NCI-H2171 (cell line): ENCODE results near the gene RNF149.
"Not testable (repeated sequence)": the region's sequence is repeated elsewhere in the genome, so short reads cannot be mapped to it uniquely, and the experiment has no call there.

ENCODE experiments used
- DNase-seq: peaks from one replicate; lab custom pipeline; 2025; lab: John Stamatoyannopoulos, UW

The RNF149 gene

DNA sequence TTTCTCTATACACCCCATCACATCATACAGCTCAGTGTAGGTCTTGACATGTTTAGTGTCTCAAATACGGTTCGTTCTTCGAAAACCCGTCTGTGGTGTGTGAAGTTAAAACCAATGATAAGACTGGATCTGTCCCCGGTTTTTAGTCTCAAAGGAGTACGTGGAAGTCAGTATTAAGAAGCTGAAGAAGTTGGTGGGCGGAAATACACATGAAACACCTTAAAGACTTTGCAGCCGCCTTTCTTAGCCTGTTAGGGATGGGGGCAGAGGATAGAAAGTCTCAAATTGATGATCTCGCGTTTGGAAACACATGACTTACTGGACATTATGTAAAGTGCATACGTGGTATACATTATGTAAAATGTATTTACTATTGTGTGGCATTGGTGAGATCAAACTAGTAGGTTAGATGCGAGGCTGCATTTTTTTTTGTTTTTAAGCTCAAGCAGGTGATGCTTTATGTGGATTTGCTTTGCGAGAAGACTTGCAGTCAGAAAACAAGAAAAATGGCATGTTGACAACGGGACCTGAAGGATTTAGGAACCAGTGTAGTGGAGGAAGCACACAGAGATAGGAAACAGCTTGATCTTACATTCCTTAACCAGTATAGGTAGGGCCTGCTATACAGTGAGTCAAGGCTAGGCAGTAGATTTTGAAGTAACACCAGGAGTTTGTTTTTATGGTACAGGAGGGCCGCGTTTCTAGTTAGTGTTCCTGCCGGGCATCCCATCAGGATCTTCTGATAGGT, 54.6 kb downstream of the RNF149 start:
- no peak for DNase-seq

DNA sequence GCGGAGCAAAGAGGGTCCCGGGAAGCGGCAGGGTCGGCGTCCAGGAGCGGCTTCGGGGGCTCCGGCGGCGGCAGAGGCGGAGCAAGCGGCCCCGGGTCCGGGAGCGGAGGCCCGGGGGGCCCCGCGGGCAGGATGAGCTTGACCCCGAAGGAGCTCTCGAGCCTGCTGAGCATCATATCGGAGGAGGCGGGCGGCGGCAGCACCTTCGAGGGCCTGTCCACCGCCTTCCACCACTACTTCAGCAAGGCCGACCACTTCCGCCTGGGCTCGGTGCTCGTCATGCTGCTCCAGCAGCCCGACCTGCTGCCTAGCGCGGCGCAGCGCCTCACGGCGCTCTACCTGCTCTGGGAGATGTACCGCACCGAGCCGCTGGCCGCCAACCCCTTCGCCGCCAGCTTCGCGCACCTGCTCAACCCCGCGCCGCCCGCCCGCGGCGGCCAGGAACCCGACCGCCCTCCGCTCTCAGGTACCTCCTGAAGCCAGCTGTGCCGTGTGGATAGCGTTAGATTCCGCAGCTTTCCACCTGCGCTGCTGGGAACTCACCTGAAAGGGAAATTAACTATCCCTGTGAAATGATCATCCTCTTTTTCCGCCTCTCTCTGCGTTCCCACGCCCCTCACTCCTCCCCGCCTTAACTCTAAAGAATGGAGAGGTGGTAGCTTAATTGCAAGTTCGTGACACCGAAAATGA, 55.3 kb downstream of the RNF149 start:
- DNase-seq, result peak; percentile 62

DNA sequence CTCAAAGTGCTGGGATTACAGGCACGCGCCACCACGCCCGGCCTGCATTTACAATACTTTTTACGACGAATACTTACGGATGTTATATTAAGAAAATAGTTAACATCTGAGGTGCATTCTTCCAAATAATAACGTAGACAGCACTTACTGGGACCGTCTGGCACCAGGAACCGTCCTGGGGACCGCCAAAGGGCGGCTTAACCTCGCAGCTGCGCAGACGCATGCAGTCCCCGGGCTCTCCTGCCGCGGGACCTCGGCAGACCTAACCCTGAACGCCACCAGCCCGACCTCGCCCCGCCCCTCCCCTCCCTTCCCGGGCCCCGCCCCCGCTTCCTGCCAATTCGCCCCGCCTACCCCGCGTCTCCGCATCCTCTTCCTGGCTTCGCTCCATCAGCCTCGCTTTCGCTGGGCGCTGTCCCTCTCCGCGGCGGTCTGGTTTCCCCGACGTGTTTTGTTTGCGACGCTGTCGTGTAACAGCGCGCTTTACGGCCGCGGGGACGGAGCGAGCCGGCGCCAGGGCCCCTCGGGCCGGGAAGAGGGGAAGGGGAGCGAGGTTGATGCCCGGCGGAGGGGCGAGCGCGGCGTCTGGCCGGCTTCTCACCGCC, 56.0 kb downstream of the RNF149 start, which contains the start of gene CNOT11:
Gene CNOT11 (plus strand): TSS at position 479 of the 605 bp plus-strand sequence. CDS start 79 bp downstream, at position 558.
- DNase-seq, result peak; percentile 99

DNA sequence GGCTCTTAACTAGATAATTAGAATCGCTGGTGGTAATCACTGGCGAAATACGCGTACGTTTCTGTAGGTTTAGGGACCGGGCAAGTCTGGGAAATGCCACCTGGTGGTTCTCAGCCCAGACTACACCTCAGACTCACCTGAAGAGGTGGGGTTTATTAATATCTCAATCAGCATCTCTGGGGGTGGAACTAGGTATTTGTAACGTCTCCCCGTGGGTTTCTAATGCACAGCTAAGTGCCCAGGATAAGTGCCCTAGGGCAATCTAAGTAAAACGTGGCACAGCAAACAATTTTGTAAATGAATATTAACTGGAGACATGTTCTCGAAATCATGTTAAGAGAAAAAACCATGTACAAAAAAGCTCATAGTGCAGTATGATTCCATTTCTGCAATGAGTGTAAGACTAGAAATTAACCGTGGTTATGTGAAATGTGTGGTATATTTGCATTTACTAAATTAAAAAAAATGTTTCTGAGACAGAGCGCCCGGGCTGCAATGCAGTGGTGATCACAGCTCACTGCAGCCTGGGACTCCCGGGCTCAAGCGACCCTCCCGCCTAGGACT, 56.6 kb downstream of the RNF149 start:
- DNase-seq, result peak; percentile 76

DNA sequence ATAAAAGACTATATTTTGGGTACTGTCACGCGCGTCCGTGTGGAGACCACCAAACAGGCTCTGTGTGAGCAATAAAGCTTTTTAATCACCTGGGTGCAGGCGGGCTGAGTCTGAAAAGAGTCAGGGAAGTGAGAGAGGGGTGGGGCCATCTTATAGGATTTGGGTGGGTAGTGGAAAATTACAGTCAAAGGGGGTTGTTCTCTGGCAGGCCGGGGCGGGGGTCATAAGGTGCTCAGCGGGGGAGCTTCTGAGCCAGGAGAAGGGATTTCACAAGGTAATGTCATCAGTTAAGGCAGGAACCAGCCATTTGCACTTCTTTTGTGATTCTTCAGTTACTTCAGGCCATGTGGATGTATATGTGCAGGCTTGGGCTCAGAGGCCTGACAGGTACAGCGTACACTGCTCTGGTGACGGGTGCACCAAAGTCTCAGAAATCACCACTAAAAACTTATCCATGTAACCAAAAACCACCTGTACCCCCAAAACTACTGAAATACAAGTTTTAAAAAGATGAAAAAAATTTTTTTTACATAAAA, 57.2 kb downstream of the RNF149 start:
- DNase-seq, result not testable (repeated sequence)

DNA sequence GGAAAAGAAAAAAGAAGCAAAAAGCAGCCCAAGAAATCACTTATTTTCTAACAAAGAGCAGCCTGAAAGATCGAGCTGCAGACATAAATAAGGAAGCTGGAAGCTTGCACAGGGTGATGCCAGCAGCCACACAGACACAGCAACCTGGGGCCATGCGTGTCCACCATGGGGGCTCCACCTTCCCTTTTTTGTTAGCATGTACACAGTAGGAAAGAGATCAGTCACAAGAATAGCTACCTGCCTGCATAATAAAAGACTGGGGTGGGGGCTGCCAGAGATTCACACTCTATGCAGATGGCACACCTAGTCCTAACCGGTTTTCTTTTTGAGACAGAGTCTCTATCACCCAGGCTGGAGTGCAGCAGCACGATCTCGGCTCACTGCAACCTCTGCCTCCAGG, 58.7 kb downstream of the RNF149 start:
- DNase-seq, result no peak

DNA sequence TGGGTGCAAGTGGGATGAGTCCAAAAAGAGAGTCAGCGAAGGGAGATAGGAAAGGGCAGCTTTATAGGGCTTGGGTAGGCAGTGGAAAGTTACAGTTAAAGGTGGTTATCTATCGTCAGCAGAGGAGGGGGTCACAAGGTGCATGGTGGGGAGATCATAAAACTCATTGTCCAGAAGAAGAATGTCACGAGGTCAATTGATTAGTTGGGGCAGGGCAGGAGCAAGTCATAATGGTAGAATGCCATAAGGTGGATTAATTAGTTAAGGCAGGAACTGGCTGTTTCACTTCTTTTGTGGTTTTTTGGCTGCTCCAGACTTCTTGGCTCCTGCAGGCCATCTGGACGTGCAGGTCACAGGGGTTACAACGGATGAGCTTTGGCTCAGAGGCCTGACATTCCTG, 59.7 kb downstream of the RNF149 start:
- DNase-seq, result not testable (repeated sequence)

DNA sequence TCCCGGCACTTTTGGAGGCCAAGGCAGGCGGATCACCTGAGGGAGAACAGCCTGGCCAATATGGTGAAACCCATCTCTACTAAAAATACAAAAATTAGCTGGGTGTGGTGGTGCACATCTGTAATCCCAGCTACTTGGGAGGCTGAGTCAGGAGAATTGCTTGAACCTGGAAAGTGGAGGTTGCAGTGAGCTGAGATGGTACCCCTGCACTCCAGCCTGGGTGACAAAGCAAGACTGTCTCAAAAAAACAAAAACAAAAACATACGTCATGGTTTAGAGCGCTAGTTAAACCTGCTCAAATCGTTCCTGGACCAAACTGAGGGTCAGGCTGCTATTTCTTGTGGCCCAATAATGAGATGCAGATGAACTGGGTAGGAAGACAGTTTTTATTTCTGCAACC, 63.0 kb downstream of the RNF149 start:
- DNase-seq, result not testable (repeated sequence)

DNA sequence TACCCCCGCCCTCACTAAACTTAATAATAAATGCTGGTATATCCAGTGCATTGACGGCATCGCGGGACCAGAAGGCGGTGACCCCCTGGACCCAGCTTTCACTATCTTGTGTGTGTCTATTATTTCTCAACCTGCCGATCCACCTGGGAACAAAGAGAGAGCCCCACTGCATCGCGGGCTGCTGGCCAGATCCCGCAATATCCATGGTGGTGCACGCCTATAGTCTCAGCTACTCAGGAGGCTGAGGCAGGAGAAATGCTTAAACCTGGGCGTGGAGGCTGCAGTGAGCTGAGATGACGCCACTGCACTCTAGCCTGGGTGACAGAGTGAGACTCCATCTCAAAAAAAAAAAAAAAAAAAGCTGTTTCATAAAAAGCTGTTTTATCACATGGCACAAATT, 63.6 kb downstream of the RNF149 start:
- DNase-seq, result not testable (repeated sequence)

DNA sequence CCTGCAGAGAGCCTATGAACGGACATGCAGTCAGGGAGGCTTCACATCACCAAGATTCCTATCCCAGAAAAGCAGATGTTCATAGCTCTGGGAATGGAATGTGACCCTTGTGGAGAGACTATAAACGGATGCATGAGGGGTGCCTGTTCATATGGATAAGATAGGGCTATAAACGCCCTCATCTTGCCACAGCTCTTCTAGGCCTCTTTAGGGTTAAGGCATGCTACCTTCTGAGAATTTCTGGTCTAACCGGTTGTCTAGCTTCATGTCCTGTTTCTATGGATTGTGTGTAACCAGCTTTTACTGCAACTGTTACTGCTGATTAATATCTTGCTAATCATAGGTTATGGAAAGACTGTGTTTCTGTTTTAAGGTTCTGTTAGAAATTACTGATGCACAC, 64.1 kb downstream of the RNF149 start:
- DNase-seq, result not testable (repeated sequence)

DNA sequence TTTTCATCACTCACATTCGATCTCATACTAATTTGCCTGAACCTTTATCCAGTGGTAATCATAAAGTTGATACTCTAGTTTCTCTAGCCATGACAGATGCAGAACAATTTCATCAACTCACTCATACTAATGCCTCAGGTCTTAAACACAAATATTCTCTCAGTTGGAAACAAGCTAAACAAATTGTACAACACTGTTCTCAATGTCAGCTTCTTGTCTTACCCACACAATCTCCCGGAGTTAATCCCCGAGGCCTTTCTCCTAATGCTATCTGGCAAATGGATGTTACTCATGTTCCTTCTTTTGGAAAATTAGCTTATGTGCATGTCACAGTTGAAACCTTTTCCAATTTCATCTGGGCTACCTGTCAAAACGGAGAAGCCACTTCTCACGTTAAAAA, 67.3 kb downstream of the RNF149 start:
- DNase-seq, result no peak

DNA sequence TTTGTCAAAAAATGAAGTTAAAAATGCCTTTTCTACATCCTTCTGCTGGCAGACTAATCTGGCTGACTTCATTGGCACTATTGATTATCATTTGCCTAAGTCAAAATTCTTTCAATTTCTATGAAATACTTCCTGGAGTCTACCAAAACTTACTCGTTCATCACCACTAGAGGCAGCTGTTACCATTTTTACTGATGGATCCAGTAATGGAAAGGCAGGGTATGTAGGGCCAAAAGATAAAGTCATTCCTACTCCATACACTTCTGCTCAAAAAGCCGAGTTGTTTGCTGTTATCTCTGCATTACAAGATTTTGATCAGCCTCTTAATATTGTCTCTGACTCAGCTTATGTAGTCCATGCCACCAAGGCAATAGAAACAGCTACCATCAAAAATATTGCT, 67.8 kb downstream of the RNF149 start:
- DNase-seq, result not testable (repeated sequence)

DNA sequence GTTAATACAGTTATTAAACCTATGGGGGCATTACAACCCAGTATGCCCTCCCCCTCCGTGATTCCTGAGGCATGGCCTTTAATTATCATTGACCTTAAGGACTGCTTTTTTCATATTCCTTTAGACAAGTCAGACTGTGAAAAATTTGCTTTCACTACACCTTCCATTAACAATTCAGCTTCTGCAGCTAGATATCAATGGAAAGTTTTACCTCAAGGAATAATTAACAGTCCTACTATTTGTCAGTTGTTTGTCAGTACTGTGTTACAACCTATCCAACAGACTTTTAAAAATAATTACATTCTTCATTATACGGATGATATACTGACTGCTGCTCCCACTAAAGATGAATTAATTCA, 68.8 kb downstream of the RNF149 start:
- not testable (repeated sequence) for DNase-seq

DNA sequence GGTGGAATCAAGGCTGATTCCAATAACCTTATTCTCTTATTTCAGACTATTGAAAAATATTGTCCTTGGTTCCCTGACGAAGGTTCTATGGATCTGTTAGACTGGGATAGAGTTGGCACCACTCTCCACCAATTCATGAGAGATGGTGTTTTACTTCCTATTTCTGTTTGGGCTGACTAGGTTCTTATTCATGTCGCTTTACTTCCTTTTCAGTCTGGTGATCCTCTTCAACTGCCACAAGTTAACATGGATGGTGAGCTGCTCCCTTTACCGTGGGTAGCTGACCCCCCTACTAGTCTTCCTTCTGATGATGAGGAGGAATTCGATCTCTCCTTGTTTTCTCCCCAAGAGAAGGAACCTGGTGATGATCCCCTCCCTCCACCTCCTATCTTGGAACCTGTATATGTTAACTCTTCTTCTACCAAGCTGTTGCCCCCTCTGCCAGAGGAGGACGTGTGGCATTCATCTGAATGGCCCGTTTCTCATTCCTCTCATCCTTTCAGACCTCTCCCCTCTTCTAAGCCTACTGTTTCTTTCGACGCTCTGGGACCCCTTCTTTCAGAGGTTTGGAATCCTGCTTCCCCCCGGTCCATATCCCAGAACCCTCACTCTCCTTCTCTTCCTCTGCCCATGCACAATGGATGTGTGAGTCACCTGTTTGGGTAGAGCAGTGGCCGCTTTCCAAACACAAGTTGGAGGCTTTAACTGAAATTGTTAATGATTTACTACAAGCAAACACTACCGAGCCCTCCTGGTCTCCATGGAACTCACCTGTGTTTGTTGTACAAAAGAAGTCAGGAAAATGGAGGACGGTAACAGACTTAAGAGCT, 69.4 kb downstream of the RNF149 start:
- no peak for DNase-seq

DNA sequence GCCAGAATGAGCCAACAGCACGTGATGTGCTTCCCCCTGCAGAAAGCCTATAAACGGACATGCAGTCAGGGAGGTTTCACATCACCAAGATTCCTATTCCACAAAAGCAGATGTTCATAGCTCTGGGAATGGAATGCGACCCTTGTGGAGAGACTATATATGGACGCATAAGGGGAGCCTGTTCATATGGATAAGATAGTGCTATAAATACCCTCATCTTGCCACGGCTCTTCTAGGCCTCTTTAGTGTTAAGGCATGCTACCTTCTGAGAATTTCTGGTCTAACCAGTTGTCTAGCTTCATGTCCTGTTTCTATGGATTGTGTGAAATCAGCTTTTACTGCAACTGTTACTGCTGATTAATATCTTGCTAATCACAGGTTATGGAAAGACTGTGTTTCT, 70.6 kb downstream of the RNF149 start:
- not testable (repeated sequence) for DNase-seq

DNA sequence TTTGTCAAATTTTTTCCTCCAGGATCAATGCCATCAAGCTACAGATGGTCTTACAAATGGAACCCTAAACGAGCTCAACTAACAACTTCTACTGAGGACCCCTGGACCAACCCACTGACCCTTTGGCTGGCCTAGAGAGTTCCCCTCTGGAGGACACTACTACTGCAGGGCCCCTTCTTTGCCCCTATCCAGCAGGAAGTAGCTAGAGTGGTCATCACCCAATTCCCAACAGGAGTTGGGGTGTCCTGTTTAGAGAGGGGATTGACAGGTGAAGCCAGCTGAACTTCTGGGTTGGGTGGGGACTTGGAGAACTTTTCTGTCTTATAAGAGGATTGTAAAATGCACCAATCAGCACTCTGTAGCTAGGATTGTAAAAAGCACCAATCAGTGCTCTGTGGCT, 72.5 kb downstream of the RNF149 start:
- not testable (repeated sequence) for DNase-seq

DNA sequence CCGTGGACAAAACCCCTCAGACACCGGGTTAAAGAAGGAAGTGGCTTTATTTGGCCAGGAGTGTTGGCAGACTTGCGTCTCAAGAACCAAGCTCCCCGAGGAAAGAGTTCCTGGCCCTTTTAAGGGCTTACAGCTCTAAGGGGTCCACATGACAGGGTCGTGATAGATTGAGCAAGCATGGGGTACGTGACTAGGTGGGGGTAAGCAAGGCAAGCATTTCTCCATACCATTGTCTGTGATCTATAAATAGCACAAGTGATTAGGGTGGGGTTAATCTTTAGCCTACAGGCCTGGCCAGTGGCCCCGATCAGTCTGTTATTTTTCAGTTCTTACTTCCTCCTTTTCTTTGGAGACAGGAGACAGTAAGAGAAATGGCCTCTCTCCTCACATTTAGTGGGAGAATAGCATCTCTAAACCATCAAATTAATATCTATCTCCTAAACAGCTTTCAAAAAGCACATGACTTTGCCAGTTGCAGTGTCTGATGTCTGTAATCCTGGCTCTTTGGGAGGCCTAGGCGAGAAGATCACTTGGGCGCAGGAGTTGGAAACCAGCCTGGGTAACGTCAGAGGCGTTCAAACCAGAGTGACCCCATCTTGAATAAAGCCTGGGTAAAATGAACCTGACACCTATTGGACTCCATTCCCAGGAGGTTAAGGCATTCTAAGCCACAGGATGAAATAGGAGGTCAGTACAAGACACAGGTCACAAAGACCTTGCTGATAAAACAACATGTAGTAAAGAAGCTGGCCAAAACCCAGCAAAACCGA, 74.1 kb downstream of the RNF149 start:
- no peak for DNase-seq

DNA sequence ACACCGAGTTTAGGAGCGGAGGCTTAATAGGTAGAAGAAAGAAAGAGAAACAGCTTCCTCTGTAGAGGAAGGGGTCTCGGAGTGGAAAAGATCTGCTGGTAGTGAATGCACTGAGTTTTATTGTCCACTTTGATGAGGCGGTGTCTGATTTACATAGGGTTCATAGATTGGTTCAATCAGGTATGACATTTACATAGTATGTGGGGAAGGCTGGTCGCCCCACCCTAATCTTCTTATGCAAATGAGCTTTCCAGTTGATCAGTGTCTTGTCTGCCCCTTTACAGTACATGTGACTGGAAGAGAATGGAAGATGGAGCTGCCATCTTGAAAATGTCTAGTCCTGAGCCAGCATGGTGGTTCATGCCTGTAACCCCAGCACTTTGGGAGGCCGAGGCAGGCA, 75.7 kb downstream of the RNF149 start:
- DNase-seq, result no peak

DNA sequence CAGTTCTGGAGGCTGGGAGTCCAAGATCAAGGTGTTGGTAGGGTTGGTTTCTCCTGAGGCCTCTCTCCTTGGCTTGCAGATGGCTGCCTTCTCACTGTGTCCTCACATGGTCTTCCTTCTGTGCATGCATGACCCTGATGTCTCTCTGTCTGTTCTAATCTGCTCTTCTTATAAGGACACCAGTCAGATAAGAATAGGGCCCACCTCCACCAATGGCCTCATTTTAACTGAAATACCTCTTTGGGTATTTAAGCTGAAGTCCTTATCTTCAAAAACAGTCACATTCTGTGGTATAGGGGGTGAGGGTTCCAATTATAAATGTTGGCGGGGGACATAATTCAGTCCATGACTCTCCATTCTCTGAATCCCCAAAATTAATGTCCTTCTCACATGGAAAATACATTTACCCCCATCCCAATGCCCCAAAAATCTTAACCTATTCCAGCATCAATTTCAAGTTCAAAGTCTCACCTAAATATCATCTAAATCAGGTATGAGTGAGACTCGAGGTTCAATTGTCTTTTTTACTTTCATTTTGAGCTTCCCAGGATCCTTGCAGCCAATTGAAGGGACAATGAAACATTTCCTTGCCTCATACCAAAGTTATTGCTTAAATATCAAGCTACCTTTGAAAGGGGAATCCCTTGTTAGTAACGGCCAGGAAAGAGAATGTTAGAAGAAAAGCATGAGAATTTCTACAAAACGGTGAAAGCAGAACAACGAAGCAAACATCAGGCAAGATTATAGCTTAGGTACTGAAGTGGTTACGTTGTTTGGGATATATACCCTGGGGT, 76.4 kb downstream of the RNF149 start:
- DNase-seq, result no peak

DNA sequence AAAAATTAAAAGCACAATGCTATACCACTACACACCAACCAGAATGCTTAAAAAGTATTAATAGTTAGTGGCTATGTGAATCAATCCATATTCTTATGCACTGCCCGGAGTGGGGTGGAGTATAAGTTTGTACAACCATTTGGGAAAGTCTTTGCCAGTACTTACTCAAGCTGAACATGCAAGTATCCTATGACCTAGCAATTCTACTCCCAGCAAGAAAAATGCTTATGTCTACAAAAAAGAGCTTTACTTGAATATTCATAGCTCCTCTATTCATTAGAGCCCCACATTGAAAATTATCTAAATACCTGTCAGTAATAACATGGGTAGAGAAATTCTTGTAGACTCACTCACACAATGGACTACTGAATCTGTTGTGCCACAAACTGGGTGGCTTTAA, 77.3 kb downstream of the RNF149 start:
- no peak for DNase-seq
